T follicular helper cell (primary cell): Measurements from ENCODE around the gene ANAPC16.
"Not testable (repeated sequence)": the region's sequence is repeated elsewhere in the genome, so short reads cannot be mapped to it uniquely, and the experiment has no call there.

Experiments
- DNase-seq: peaks from one replicate; pipeline ENCODE4 v3.0.0-alpha.2; 2020; ENCODE audit warnings: low read depth

The ANAPC16 gene

DNA sequence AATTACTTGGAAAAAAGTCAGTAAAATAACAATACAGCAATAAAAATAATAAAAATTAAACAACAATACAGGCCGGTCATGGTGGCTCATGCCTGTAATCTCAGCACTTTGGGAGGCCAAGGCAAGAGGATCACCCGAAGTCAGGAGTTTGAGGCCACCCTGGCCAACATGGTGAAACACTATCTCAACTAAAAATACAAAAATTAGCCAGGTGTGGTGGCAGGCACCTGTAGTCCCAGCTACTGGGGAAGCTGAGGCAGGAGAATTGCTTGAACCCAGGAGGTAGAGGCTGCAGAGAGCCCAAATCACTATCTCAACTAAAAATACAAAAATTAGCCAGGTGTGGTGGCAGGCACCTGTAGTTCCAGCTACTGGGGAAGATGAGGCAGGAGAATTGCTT, 4.0 kb upstream of the ANAPC16 start:
- not testable (repeated sequence) for DNase-seq

DNA sequence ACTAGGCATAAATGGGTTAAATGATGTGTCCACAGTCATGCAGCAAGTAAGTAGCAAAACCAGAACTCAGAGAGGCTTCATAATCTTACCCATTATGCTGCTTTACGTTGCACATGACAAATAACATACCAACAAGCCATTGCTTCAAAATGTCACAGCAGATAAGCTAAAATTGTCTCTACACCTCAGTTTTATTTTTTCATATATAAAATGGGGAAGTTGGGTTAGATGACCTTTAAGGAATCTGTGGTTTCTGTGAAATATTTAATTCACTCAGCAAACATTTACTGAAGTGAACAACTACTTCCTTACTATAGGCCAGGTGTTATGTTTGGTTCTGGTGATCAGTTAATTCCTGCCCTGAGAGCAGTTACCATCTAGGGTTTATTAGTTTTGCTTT, 2.5 kb downstream of the ANAPC16 start:
- no peak for DNase-seq

DNA sequence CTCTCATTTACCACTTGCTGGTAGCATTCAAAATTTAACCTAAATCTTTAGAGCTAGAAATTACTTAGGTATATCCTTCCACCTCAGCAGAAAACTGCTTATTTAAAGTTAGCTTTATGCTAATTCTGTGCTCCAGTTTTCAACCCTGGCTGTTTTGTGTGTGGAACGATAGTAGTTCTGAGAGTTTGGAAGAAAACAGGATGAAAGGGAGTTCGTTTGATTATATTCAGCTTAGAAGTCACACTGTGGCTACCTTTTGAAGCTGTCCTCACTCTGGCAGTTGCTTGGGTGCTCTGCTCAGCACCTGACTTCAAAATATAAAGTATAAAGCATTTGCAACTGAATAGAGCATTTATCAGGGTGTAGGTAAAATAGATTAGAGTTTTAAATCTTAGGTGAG, 2.9 kb downstream of the ANAPC16 start:
- DNase-seq: no peak

DNA sequence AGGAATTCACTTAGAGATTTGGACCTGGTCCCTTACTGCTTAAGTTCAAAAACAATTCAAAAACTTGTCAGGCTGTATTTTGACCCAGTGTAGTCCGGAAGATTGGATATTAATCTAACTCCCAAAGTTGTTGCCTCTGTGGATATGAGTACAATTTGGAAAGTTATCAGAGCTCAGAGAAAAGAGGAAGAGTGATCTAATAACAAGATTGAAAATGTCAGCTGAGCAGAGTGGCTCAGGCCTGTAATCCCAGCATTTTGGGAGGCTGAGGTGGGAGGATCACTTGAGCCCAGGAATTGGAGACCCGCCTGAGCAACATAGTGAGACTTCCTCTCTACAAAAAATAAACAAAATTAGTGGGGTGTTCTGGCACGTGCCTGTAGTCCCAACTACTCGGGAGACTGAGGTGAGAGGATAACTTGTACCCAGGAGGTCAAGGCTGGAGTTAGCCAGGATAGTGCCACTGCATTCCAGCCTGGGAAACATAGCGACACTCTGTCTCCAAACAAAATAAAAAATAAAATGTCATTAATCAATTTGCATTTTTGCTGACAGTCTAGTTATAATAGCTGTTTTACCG, 3.5 kb downstream of the ANAPC16 start:
- no peak for DNase-seq

DNA sequence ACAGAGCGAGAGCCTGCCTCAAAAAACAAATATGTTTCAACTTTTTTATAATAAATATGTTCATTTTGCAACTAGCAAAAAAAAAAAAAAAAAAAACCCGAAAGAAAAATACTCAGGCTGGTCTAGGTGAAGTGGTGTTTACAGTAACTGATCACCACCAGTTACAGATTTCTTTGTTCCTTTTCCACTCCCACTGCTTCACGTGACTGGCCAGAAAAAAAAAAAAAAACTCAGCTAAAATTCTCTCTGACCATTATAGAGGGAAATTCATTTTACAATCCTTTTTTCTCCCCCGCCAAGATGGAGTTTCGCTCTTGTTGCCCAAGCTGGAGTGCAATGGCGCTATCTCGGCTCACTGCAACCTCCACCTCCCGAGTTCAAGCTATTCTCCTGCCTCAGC, 4.8 kb downstream of the ANAPC16 start:
- DNase-seq: no peak

DNA sequence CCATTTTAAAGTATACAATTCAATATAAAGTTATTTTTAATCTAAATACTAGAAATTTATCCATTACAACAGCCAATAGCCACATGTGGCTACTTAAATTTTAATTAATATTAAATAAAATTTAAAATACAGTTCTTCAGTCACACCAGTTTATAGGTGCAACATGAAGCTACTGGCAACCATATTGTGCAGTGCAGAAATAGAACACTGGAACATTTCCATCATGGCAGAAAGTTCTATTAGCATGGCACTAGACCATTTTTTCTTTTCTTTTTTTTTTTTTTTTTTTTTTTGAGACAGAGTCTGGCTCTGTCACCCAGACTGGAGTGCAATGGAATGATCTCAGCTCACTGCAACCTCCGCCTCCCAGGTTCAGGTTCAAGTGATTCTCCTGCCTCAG, 5.5 kb downstream of the ANAPC16 start:
- DNase-seq: no peak

DNA sequence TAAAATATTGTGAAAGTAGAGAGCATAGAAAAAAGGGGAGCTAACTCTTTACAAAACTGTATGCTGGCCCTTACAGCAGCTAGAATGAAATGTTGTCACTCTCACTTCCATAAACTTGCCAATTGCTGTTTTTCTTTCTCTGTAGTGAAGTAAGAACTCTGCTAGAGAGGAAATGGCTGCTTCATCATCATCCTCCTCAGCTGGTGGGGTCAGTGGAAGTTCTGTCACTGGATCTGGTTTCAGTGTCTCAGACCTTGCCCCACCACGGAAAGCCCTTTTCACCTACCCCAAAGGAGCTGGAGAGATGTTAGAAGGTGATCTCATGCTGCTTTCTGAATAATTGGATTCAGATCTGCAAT, 7.9 kb downstream of the ANAPC16 start:
- no peak for DNase-seq

DNA sequence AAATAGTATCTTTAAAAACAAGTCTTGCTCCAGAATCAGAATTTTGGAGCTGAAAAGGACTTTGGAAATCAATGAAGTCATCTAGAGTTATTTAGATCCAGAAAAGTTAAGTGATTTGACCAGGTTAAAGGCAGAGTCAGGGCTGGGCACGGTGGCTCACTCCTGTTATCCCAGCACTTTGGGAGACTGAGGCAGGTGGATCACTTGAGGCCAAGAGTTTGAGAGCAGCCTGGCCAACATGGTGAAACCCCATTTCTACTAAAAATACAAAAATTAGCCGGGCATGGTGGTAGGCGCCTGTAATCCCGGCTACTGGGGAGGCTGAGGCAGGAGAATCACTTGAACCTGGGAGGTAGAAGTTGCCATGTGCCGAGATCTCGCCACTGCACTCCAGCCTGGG, 8.4 kb downstream of the ANAPC16 start:
- not testable (repeated sequence) for DNase-seq

DNA sequence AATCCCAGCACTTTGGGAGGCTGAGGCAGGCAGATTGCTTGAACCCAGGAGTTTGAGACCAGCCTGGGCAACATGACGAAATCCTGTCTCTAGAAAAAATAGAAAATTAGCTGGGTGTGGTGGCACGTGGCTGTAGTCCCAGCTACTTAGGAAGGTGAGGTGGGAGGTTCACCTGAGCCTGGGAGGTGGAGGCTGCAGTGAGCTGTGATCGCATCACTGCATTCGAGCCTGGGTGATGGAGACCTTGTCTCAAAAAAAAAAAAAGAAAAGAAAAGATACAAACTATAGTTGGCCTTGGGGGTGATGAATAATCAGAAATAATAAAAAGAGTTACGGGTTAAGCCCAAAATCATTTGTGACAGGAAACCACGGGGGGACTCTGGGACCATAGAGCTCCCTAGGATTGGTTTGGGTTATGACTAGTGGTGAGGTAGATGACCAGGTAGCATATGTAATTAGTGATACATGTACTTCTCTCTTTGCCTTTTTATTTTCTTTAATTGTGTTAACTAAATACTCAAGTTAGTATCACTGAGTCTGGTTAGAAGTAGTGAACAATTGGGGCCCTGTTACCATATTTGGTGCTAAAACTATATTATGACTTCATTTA, 10.7 kb downstream of the ANAPC16 start:
- no peak for DNase-seq

DNA sequence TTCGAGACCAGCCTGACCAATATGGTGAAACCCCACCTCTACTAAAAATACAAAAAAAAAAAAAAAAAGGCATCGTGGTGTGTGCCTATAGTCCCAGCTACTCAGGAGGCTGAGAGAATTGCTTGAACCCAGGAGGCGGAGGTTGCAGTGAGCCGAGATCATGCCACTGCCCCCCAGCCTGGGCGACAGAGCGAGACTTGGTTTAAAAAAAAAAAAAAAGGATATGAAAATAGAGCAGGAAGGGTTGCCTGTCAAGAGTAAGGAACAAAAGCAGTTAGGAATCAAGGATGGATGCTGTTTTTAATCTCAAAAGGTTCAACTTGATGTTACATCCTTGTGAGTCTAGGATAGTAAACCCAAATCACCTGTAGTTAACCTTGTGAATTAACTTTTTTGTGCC, 12.0 kb downstream of the ANAPC16 start:
- DNase-seq: no peak

DNA sequence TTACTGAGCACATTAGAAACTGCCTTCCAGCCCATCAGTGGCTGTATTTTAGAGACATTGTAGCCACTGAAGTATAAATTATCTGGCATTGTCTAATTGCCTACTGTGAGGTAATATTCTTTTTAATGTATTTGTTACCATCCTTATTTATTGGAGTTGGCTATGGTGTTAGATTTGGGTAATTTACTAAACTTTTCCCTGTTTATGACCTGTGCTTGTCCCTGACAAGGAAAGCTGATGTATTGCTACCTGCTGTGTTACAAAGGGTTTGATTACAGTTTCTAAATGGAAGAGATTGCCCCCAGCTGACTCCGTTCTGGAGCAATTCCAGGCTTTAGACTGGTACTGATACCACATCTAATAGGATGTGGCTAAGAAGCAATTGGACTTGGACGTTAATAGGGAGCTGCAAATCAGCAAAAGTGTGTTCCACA, 12.5 kb downstream of the ANAPC16 start:
- no peak for DNase-seq

DNA sequence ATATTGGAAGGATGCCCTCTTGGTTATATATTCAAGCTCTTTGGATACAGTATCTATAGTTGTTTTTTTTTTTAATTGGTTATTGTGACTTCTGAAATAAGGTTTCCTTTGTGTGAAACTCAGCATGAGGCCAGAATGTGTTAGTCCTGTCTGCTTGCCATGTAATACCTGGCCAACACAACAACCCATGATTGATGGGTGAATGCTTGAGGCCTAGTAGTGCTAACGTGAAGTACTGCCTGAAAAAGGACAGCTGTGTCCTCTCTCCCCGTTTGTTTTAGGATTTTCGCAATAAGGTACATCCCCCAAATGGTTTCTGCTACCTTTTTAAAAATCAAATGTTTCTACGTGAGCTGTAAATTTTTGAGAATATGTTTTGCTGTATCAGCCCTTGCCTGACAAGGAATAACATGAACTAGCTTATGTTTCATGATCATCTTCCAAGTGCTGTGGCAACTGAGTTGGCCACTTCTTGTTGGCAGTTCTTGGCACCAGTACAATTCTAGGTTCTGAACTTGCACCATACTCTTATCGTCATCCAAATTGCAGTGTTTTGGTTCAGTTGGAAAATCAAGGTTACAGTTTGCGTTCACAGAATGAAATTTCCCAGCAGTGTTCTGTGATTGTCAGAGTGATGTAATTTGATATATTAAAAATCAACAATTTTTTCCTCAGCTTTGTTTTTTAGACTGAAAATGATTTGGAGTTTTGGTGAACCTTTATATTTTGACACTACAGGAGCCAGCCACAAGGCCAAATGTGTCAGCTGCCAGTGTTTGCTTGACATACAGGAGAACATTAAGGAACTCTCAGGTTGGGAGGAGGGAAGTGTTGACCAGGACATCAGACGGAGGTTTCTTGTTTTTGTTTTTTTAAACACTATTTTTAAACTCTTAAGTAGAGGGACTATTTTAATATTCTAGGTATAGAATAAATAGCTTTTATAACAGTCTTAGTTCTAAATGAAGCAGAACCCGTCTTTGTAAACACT, 13.7 kb downstream of the ANAPC16 start:
- no peak for DNase-seq

DNA sequence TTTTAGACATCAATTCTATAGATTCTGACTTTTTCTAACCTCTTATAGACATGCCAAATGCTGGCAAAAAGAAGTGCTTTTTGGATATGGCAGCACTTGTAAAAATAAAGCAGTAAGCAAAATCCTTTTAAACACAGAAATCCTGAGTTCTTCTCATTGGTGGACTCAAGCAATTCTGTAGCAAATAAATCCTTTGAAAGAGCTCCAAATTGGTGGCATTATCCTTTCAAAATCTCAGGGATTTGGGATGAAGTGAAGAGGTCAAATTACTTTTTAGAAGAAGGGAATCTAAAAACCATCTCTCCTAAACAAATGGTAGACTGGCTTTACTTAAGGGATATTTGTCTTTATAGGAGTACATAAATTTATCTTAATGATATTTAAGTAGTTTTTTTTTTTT, 17.8 kb downstream of the ANAPC16 start:
- DNase-seq: no peak

DNA sequence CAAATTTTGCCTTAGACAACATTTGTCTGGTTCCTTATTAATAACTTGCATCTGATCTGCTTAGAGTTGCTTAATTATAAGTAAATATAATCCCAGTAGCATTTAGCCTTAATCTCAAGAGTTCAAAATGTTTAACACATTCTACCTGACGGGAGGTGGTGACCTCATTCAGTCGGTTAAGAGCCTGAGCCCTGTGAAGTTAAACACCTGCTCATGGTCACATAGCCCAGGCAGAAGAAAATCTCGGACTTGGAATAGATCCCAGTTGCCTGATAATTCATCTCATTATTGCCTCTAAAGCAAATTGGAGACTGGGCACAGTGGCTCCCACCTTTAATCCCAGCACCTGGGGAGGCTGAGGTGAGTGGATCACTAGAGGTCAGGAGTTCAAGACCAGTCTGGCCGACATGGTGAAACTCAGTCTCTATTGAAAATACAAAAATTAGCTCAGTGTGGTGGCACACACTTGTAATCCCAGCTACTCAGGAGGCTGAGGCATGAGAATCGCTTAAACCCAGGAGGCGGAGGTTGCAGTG, 18.8 kb downstream of the ANAPC16 start:
- DNase-seq: no peak

DNA sequence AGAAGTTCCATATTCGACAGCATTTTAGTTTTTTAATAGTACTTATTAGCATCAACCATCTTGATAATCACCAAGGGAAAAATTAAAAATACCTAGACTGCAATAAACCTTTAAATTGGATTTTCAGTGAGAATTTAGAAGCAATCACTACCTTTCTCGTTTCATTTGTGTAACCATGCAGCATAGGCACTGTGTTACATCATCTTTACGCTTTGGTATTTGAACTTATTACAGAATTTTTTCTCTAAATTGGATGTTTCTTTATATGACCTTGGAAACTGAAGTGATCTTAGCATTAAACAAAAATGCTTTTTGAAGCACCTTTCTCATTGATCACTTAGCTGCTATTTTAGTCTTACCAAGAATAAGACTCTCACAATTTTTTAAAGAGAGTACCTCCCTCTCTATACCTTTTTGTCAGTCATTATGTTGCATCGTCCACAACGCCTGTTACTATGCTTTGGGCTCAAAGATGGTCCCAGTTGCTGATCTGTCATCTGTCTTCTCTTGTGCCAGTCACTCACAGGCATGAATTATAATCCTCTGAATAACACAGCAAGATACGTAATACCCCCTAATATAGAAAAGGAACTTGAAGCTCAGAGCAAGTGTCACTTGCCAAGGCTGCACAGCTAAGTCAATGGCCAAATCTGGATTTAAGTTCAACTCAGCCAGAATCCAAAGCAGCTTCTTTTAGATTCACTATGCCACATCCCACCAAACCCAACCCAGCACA, 19.9 kb downstream of the ANAPC16 start:
- DNase-seq: no peak

DNA sequence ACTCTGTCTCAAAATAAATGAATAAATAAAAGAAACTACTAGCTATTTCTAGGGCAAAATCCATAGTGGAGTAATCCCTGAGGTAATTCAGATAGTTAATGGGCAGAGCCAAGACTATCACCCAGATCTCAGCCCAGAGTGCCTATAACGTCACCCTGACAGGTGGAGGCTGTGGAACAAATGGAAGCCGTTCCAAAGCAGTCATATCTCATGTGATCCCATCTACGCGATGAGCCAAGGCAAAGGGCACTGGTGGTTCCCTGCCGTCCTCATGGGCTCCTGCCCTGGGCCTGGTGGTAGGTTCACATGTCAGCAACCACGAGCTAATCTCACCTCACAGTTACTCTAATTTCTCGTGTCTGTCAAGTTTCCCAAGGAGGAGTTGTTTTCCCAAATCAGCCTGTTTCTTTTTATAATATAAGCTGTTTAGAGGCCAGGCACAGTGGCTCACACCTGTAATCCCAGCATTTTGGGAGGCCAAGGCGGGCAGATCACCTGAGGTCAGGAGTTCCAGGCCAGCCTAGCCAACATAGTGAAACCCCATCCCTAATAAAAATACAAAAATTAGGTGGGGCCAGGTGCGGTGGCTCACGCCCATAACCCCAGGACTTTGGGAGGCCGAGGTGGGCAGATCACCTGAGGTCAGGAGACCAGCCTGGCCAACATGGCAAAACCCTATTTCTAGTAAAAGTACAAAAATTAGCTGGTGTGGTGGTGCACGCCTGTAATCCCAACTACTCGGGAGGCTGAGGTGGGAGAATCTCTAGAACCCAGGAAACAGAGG, 22.8 kb downstream of the ANAPC16 start:
- no peak for DNase-seq

DNA sequence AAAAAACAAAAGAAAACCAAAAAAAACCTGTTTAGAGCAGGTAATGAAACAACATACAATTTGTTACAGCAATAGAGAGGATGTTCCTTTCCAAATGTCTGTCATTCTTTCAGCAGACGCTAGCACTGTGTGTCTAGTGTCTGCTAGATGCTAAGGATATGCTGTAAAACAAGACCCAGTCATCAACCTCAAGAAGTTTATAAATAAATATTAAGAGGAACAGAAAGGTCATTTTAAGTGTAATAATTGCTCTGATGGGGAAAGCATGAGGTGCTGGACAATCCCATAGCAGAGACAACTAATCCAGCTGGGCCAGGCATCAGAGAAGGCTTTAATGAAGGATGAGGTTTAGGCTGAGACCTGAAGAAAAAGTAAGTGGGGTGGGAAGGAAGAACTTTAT, 23.6 kb downstream of the ANAPC16 start:
- no peak for DNase-seq

DNA sequence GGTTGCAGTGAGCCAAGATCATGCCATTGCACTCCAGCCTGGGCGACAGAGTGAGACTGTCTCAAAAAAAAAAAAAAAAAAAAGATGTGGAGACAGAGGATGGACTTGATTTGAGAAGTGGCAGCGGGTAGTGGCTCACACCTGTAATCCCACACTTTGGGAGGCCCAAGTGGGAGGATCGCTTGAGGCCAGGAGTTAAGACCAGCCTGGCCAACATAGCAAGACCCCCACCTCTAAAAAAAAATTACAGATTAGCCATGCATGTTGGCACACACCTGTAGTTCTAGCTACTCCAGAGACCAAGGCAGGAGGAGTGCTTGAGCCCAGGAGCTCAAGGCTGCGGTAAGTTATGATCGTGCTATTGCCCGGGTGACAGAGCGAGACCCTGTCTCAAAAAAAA, 24.6 kb downstream of the ANAPC16 start:
- no peak for DNase-seq

DNA sequence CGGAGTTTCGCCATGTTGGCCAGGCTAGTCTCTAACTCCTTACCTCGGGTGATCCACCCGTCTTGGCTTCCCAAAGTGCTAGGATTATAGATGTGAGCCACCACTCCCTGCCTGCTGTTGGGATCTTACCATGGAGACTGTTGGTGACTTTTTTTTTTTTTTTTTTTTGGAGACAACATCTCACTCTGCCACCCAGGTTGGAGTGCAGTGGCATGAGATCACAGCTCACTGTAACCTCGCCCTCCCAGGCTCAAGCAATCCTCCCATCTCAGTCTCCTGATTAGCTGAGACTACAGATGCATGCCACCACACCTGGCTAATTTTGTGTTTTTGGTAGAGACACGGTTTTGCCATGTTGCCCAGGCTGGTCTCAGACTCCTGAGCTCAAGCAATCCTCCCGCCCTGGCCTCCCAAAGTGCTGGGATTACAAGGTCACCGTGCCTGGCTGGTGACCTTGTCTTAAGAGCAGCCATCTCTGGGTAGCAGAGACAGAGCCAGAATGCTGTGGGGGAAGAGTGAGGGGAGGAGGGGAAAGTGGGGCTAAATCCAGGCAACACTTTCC, 26.0 kb downstream of the ANAPC16 start:
- no peak for DNase-seq

DNA sequence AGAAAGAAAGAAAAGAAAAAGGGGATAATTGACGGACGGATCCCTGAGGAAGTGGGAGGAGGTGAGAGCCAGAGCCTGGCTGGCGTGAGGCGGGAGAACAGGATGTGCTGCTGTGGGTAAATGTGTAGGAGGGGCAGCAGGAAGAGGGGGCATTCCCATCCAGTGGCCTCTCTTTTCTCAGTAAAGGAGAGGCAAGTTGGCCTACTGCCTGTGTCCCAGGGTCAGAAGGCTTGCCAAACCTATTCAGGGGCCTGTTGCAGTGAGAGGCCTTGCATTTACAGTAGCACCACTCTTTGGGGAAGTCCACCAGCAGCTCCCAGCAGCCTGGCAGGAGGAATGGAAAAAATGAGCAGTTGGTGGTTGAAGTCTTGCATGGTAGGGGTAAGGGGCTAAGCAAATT, 26.9 kb downstream of the ANAPC16 start:
- no peak for DNase-seq

DNA sequence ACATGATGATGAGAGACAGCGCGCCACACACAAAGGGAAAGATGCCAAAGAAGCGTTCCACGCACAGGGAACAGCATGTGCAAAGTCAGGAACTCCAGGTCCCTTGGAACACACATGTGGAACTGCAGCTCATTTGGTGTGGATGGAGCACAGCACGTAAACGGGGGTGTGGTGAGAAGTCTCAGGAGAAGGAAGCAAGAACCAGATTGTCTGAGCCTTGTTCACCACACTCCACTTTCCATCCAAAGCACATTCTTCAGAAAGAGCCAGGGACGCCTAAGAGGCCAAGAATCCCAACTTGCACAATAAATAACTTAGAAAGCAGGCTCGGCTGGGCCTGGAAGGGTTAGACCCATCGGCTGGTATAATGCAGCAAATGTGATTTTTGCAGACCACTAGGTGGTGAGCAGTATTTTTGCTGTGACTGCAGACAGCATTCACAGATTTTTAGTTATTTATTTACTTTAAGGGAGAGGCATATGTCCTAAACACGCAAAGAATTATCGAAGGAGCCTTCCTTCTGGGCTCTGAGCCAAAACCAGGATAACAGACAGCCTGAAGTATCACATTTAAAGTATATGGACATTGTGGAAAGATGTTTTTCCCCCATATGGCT, 28.1 kb downstream of the ANAPC16 start:
- DNase-seq: no peak
